Stomach (tissue), 9 donors: ENCODE results near the gene RNF213. TPM values are rescaled to one million over a fixed set of nuclear protein-coding genes. Genes with fewer than 3 reads are reported as not detected.
"Not testable (repeated sequence)": the region's sequence is repeated elsewhere in the genome, so short reads cannot be mapped to it uniquely, and the experiment has no call there.

Experiments
- DNase-seq, 2 donors: peaks; one replicate each; pipeline versions ENCODE4 v3.0.0 to v3.0.0-alpha.2; 2013 to 2019
- H3K27ac ChIP-seq, 5 donors: fragments of 200-600 bp in 4 of 5; sonication (generic) in 4 of 5; one replicate each; pipeline ENCODE4 v1.5.1; 2013 to 2019; ENCODE audit warnings: mild to moderate bottlenecking in 1 of 5, moderate library complexity in 1 of 5
- H3K27me3 ChIP-seq, 3 donors: fragments of 200-600 bp; sonication (generic); one replicate each; pipeline ENCODE4 v1.5.1; 2017 to 2019; ENCODE audit warnings: mixed run types in 1 of 3
- H3K36me3 ChIP-seq, 4 donors: fragments of 200-600 bp; sonication (generic); 1 replicate in 3 of 4; 2 replicates in 1 of 4; pipeline ENCODE4 v1.5.1; 2016 to 2019
- H3K4me1 ChIP-seq, 4 donors: fragments of 200-600 bp; sonication (generic); one replicate each; pipeline ENCODE4 v1.5.1; 2016 to 2019
- H3K4me3 ChIP-seq, 4 donors: fragments of 200-600 bp; sonication (generic) in 3 of 4; one replicate each; pipeline ENCODE4 v1.5.1; 2016 to 2019; ENCODE audit warnings: mild to moderate bottlenecking in 1 of 4
- H3K9me3 ChIP-seq, 4 donors: fragments of 200-600 bp; sonication (generic); one replicate each; pipeline ENCODE4 v1.5.1; 2016 to 2019
- EP300 ChIP-seq: sonication (generic); formaldehyde crosslinking; IDR thresholded peaks from one replicate; pipeline ENCODE4 v1.6.1; 2017; ENCODE audit warnings: antibody characterized with exemption
- POLR2A ChIP-seq, 4 donors: fragments of 450-650 bp; IDR thresholded peaks; one replicate each; pipeline ENCODE4 v1.6.1; 2016; ENCODE audit warnings: antibody characterized with exemption in 4 of 4, control low read depth in 2 of 4, mild to moderate bottlenecking in 1 of 4, moderate library complexity in 1 of 4
- POLR2AphosphoS5 ChIP-seq, 3 donors: sonication (generic); formaldehyde crosslinking; IDR thresholded peaks; one replicate each; pipeline ENCODE4 v1.6.1; 2016; ENCODE audit warnings: antibody characterized with exemption in 3 of 3
- WGBS, 5 donors: extraction: QIAGEN DNeasy Blood & Tissue Kit in 3 of 5; methylation state at CpG; one replicate each; pipeline versions ENCODE4 v1.1.5 to v1.1.7; 2013 to 2018; 5-methylcytosine and 5-hydroxymethylcytosine counted together
- intact Hi-C: fragments of 100-400 bp; cut with DNase I; formaldehyde crosslinking; loops from one replicate; pipeline ENCODE4 v1.15.1; 2023; ENCODE audit warnings: low total_unique reads
- polyA plus RNA-seq, 3 donors: library from polyadenylated mRNA; stranded (reverse); fragments of 200-250 nt; gene quantifications; one replicate each; pipeline ENCODE4 v1.2.3, GENCODE V29; 2013
- total RNA-seq, 5 donors: library from RNA; depleted of rRNA; stranded (reverse); fragments of >200 nt; gene quantifications; one replicate each; pipeline versions ENCODE4 v1.1.0 to v1.2.3, GENCODE V29; 2014 to 2016
- TF ChIP-seq, protein P1 (sequence below), 7 experiments: fragments of 450-650 bp in 4 of 7; fragments of 200-600 bp in 3 of 7; sonication (generic) in 3 of 7; IDR thresholded peaks; one replicate each; pipeline ENCODE4 v1.5.1; 2016 to 2019; ENCODE audit warnings: antibody characterized with exemption in 7 of 7, control low read depth in 2 of 7, mild to moderate bottlenecking in 1 of 7
- donor health status: healthy with polysubstance abuse.
- donor health status: Bipolar disorder and iron deficiency.
- donor health status: healthy.

Gene RNF213
- total and polyA plus RNA-seq, 8 donors: 12.3 to 358 (median 138) TPM

DNA sequence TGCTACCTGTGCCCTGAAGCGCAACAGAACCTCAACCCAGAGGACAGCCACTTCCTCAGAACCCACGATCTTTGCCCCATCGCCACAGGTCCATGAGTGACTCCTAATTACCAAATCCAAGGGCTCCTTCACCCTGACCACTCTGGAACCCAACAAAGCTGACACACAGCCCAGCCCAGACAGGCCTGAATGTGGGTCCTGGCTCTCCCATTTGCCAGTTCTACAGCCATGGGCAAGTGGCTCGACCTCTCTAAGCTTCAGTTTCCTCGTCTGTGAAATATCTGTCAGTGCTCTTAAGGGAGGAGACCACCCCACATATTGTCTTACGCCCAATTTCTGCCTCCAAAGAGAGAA is 136.4 kb downstream of the RNF213 start:
- H3K27ac ChIP-seq: no peak overlapping the region
- H3K4me3 ChIP-seq: no peak overlapping the region
- TF ChIP-seq POLR2AphosphoS5 (IDR thresholded peaks at IDR 0.05) (no peak), POLR2A (IDR thresholded peaks at IDR 0.05) (no peak), EP300 (no peak)
- TF ChIP-seq, protein P1, sequence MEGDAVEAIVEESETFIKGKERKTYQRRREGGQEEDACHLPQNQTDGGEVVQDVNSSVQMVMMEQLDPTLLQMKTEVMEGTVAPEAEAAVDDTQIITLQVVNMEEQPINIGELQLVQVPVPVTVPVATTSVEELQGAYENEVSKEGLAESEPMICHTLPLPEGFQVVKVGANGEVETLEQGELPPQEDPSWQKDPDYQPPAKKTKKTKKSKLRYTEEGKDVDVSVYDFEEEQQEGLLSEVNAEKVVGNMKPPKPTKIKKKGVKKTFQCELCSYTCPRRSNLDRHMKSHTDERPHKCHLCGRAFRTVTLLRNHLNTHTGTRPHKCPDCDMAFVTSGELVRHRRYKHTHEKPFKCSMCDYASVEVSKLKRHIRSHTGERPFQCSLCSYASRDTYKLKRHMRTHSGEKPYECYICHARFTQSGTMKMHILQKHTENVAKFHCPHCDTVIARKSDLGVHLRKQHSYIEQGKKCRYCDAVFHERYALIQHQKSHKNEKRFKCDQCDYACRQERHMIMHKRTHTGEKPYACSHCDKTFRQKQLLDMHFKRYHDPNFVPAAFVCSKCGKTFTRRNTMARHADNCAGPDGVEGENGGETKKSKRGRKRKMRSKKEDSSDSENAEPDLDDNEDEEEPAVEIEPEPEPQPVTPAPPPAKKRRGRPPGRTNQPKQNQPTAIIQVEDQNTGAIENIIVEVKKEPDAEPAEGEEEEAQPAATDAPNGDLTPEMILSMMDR (IDR thresholded peaks at IDR 0.05): no peak
- peaks cover 0 to 3% (median 0%) of the 10 kb centered on the region in 4 donors for H3K4me1 ChIP-seq
- H3K9me3 ChIP-seq: no peaks in the 10 kb centered on the region
- intact Hi-C loops: no loop called here
- peaks cover 20 to 39% (median 39%) of the 10 kb centered on the region in 4 donors for H3K36me3 ChIP-seq
- DNase-seq: no peak
- no peaks in the 10 kb centered on the region for H3K27me3 ChIP-seq
- whole genome bisulfite sequencing, 5 donors: 82 to 92% (median 88%) methylated on average over 6 of the region's 6 CpGs

DNA sequence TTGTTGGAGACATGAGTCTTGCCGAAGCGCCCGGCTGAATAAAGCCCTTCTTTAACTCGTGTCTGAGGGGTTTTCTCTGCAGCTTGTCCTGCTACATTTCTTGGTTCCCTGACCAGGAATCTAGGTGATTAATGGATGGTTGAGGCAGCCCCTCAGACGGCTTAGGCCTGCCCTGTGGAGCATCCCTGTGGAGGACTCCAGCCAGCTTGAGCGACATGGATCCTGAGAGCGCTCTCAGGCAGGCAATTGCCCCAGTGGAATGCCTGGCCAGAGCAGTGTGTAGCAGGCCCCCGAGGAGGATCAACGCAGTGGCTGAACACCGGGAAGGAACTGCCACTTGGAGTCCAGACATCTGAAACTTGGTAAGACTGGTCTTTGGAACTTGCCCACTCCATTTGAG is 137.0 kb downstream of the RNF213 start:
- Histone ChIP-seq H3K4me1 (peaks cover 0 to 3% (median 0%) of the 10 kb centered on the region in 4 donors), H3K36me3 (peaks cover 14 to 32% (median 32%) of the 10 kb centered on the region in 4 donors), H3K27ac (no peak overlapping the region), H3K27me3 (no peaks in the 10 kb centered on the region), H3K4me3 (no peak overlapping the region), H3K9me3 (no peaks in the 10 kb centered on the region)
- WGBS, 5 donors: 70 to 87% (median 81%) methylated on average over 8 to 10 of the region's 10 CpGs
- intact Hi-C loops: no loop called here
- no peak for DNase-seq
- TF ChIP-seq POLR2A (IDR thresholded peaks at IDR 0.05): no peak
- no peak for TF ChIP-seq POLR2AphosphoS5 (IDR thresholded peaks at IDR 0.05)
- TF ChIP-seq, protein P1 (IDR thresholded peaks at IDR 0.05): no peak
- no peak for TF ChIP-seq EP300

DNA sequence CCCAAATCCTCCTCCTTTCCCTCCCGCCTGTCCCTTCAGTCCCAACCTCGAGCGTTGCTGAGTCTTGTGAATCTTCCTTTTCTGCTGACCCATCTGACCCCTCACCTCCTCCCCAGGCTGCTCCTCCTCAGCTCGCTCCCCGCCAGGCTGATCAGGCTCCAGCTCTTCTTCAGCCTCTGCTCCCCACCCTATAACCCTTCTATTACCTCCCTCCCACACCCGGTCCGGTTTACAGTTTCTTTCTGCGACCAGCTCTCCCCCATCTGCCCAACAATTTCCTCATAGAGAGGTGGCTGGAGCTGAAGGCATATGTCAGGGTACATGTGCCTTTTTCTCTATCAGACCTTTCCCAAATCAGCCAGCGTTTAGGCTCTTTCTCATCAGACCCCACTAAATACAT is 140.4 kb downstream of the RNF213 start:
- H3K9me3 ChIP-seq, intact Hi-C loops, DNase-seq, H3K4me1 ChIP-seq, H3K27ac ChIP-seq, H3K36me3 ChIP-seq, H3K27me3 ChIP-seq, H3K4me3 ChIP-seq: not testable (repeated sequence)
- 79 to 89% (median 83%) methylated on average over 9 of the region's 9 CpGs for WGBS, 5 donors

- DNase-seq, H3K36me3 ChIP-seq, H3K27me3 ChIP-seq, intact Hi-C loops, H3K9me3 ChIP-seq, H3K4me1 ChIP-seq, H3K27ac ChIP-seq, H3K4me3 ChIP-seq: not testable (repeated sequence)
- WGBS, 5 donors: 88 to 95% (median 93%) methylated on average over 12 to 13 of the region's 13 CpGs
These were observed 141.4 kb downstream of the RNF213 start for GRCh38 chr17:80402102-80402501.

GRCh38 chr17:80402959-80403358 is 142.3 kb downstream of the RNF213 start:
- WGBS, 5 donors: 88 to 98% (median 95%) methylated on average over 4 of the region's 4 CpGs
- Histone ChIP-seq H3K4me1 (no peaks in the 10 kb centered on the region), H3K9me3 (no peaks in the 10 kb centered on the region), H3K27ac (no peak overlapping the region), H3K4me3 (no peak overlapping the region), H3K27me3 (no peaks in the 10 kb centered on the region), H3K36me3 (no peaks in the 10 kb centered on the region)
- intact Hi-C loops: no loop called here
- no peak for DNase-seq
- no peak for TF ChIP-seq POLR2A (IDR thresholded peaks at IDR 0.05)
- no peak for TF ChIP-seq EP300
- no peak for TF ChIP-seq POLR2AphosphoS5 (IDR thresholded peaks at IDR 0.05)
- TF ChIP-seq, protein P1 (IDR thresholded peaks at IDR 0.05): no peak
